Measurements from ENCODE around the gene SLC44A5. TPM values are rescaled to one million over a fixed set of nuclear protein-coding genes. Genes with fewer than 3 reads are reported as not detected.

Gene SLC44A5
- total RNA-seq, 4 donors from 2014 or later, result 0.19 to 12.8 (median 2.6) TPM

- no peak overlapping the region for H3K27ac ChIP-seq
- WGBS, 2 donors, result 57 to 76% methylated on average over 3 of the region's 3 CpGs
- H3K4me3 ChIP-seq, result no peak overlapping the region
- DNase-seq, result no peak
- no peaks in the 10 kb centered on the region for H3K36me3 ChIP-seq
- H3K27me3 ChIP-seq, result no peaks in the 10 kb centered on the region
- H3K4me1 ChIP-seq, result no peaks in the 10 kb centered on the region
- no peak for TF ChIP-seq POLR2A (IDR thresholded peaks at IDR 0.05)
- TF ChIP-seq, protein P1, sequence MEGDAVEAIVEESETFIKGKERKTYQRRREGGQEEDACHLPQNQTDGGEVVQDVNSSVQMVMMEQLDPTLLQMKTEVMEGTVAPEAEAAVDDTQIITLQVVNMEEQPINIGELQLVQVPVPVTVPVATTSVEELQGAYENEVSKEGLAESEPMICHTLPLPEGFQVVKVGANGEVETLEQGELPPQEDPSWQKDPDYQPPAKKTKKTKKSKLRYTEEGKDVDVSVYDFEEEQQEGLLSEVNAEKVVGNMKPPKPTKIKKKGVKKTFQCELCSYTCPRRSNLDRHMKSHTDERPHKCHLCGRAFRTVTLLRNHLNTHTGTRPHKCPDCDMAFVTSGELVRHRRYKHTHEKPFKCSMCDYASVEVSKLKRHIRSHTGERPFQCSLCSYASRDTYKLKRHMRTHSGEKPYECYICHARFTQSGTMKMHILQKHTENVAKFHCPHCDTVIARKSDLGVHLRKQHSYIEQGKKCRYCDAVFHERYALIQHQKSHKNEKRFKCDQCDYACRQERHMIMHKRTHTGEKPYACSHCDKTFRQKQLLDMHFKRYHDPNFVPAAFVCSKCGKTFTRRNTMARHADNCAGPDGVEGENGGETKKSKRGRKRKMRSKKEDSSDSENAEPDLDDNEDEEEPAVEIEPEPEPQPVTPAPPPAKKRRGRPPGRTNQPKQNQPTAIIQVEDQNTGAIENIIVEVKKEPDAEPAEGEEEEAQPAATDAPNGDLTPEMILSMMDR (IDR thresholded peaks at IDR 0.05), result no peak
- no peaks in the 10 kb centered on the region for H3K9me3 ChIP-seq
- intact Hi-C loops (cut with DNase I), result no loop called here
Observed at GRCh38 chr1:75522389-75522788, 88.5 kb downstream of the SLC44A5 start.

- 76 to 79% methylated on average over 3 of the region's 3 CpGs for WGBS, 2 donors
- DNase-seq, result no peak
- no peak overlapping the region for H3K27ac ChIP-seq
- no peaks in the 10 kb centered on the region for H3K9me3 ChIP-seq
- H3K4me3 ChIP-seq, result no peak overlapping the region
- intact Hi-C loops (cut with DNase I), result no loop called here
- no peaks in the 10 kb centered on the region for H3K4me1 ChIP-seq
- H3K36me3 ChIP-seq, result no peaks in the 10 kb centered on the region
- H3K27me3 ChIP-seq, result no peaks in the 10 kb centered on the region
- TF ChIP-seq POLR2A (IDR thresholded peaks at IDR 0.05), result no peak
- TF ChIP-seq, protein P1 (IDR thresholded peaks at IDR 0.05), result no peak
Observed at GRCh38 chr1:75521658-75522057, 89.3 kb downstream of the SLC44A5 start.

- 62 to 69% methylated on average over 4 of the region's 4 CpGs for WGBS, 2 donors
- H3K27me3 ChIP-seq, result no peaks in the 10 kb centered on the region
- H3K36me3 ChIP-seq, result no peaks in the 10 kb centered on the region
- H3K4me1 ChIP-seq, result no peaks in the 10 kb centered on the region
- H3K4me3 ChIP-seq, result no peak overlapping the region
- DNase-seq, result no peak
- intact Hi-C loops (cut with DNase I), result no loop called here
- no peaks in the 10 kb centered on the region for H3K9me3 ChIP-seq
- no peak overlapping the region for H3K27ac ChIP-seq
- no peak for TF ChIP-seq POLR2A (IDR thresholded peaks at IDR 0.05)
- TF ChIP-seq, protein P1 (IDR thresholded peaks at IDR 0.05), result no peak
Observed at GRCh38 chr1:75520862-75521475, 89.9 kb downstream of the SLC44A5 start.

- H3K9me3 ChIP-seq, result no peaks in the 10 kb centered on the region
- no peak for DNase-seq
- 64 to 70% methylated on average over 1 of the region's 1 CpG for WGBS, 2 donors
- H3K36me3 ChIP-seq, result no peaks in the 10 kb centered on the region
- TF ChIP-seq, protein P1 (IDR thresholded peaks at IDR 0.05), result no peak
- TF ChIP-seq POLR2A (IDR thresholded peaks at IDR 0.05), result no peak
- H3K27me3 ChIP-seq, result no peaks in the 10 kb centered on the region
- H3K27ac ChIP-seq, result no peak overlapping the region
- H3K4me3 ChIP-seq, result no peak overlapping the region
- intact Hi-C loops (cut with DNase I), result no loop called here
- no peaks in the 10 kb centered on the region for H3K4me1 ChIP-seq
Observed at GRCh38 chr1:75519651-75520427, 91.1 kb downstream of the SLC44A5 start.

GRCh38 chr1:75518686-75519085, 92.2 kb downstream of the SLC44A5 start:
- Histone ChIP-seq H3K4me3 (no peak overlapping the region), H3K4me1 (no peaks in the 10 kb centered on the region), H3K36me3 (no peaks in the 10 kb centered on the region), H3K27me3 (no peaks in the 10 kb centered on the region), H3K9me3 (no peaks in the 10 kb centered on the region), H3K27ac (no peak overlapping the region)
- intact Hi-C loops (cut with DNase I), result no loop called here
- WGBS, 2 donors, result 28 to 42% methylated on average over 2 of the region's 2 CpGs
- TF ChIP-seq, protein P1 (IDR thresholded peaks at IDR 0.05), result no peak
- no peak for TF ChIP-seq POLR2A (IDR thresholded peaks at IDR 0.05)
- no peak for DNase-seq
